ENCODE results near the gene TADA2B.

The TADA2B gene

DNA sequence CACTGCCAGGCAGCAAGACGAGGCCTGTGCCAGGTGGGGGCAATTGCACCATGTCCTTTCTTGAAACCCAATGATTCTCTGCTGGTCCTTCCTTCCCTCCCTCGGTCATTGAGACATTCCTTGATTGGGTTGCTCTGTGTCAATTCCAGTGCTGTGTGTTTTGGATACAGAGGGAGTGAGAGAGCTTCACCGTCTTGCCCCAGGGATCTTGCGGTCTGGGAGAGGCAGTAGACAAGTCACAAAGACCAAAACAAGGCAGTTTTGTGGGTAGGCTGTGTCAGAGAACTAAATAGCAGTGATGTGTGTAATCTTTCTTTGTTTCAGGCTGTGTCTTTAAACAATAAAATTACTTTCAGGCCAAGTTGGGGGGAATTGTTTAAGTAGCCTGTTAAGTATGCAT lies 38.8 kb upstream of the TADA2B start:
- FAIRE-seq: no peak

DNA sequence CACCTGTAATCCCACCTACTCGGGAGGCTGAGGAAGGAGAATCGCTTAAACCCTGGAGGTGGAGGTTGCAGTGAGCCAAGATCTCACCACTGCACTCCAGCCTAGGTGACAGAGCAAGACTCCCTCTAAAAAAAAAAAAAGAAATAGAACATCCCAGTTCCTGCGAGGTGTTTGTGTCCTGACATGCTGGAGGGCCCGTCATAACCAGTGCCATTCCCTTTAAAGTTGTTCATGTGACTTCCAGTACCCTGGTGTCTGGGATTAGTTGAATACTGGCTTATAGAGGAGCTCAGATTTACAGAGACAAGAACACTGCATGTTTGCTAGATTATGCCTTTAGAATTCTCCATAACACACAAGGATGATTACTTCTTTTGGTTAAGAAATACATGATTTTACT lies 37.6 kb upstream of the TADA2B start:
- TF ChIP-seq POU2F2 (IDR thresholded peaks at IDR 0.05; ENCODE audit: low read depth, low read length) (no peak), PAX5 (IDR thresholded peaks at IDR 0.05; ENCODE audit: insufficient read depth, low read length, severe bottlenecking) (no peak), POLR2AphosphoS5 (IDR thresholded peaks at IDR 0.05; ENCODE audit: low read depth, low read length) (no peak), SPI1 (IDR thresholded peaks at IDR 0.05; ENCODE audit: low read depth, low read length) (no peak), TAF1 (IDR thresholded peaks at IDR 0.05; ENCODE audit: low read depth, low read length) (no peak), POLR2A (IDR thresholded peaks at IDR 0.05; ENCODE audit: low read depth, low read length) (no peak)
- FAIRE-seq: no peak
- no peak for DNase-seq (ENCODE audit: insufficient read length, low spot score)

More for the DNA sequence above, 38.8 kb upstream of the TADA2B start:
- DNase-seq (ENCODE audit: insufficient read length, low spot score): no peak
- TF ChIP-seq POU2F2 (IDR thresholded peaks at IDR 0.05; ENCODE audit: low read depth, low read length): no peak
- TF ChIP-seq POLR2AphosphoS5 (IDR thresholded peaks at IDR 0.05; ENCODE audit: low read depth, low read length): no peak
- no peak for TF ChIP-seq TAF1 (IDR thresholded peaks at IDR 0.05; ENCODE audit: low read depth, low read length)

DNA sequence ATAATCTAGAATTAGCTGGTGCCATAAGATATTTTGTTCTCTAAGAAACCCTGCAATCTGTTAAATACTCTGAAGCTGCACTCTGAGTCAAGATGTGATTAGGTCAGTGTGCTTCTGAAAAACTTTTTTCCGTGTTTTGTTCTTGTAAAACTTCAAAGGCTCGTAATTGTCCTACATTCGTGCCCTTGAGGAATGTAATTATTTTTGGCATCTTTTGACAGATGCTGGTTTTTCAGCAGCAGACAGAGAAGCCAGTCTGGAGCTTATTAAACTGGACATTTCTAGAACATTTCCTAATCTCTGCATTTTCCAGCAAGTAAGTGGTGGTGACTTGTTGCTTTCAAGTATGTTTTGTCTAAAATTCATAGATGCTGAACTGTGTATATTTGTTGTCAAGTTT lies 36.8 kb upstream of the TADA2B start:
- TF ChIP-seq POLR2A (IDR thresholded peaks at IDR 0.05; ENCODE audit: low read depth, low read length) (no peak), TAF1 (IDR thresholded peaks at IDR 0.05; ENCODE audit: low read depth, low read length) (no peak), POLR2AphosphoS5 (IDR thresholded peaks at IDR 0.05; ENCODE audit: low read depth, low read length) (no peak), POU2F2 (IDR thresholded peaks at IDR 0.05; ENCODE audit: low read depth, low read length) (no peak), SPI1 (IDR thresholded peaks at IDR 0.05; ENCODE audit: low read depth, low read length) (no peak), PAX5 (IDR thresholded peaks at IDR 0.05; ENCODE audit: insufficient read depth, low read length, severe bottlenecking) (no peak)
- no peak for FAIRE-seq
- no peak for DNase-seq (ENCODE audit: insufficient read length, low spot score)

DNA sequence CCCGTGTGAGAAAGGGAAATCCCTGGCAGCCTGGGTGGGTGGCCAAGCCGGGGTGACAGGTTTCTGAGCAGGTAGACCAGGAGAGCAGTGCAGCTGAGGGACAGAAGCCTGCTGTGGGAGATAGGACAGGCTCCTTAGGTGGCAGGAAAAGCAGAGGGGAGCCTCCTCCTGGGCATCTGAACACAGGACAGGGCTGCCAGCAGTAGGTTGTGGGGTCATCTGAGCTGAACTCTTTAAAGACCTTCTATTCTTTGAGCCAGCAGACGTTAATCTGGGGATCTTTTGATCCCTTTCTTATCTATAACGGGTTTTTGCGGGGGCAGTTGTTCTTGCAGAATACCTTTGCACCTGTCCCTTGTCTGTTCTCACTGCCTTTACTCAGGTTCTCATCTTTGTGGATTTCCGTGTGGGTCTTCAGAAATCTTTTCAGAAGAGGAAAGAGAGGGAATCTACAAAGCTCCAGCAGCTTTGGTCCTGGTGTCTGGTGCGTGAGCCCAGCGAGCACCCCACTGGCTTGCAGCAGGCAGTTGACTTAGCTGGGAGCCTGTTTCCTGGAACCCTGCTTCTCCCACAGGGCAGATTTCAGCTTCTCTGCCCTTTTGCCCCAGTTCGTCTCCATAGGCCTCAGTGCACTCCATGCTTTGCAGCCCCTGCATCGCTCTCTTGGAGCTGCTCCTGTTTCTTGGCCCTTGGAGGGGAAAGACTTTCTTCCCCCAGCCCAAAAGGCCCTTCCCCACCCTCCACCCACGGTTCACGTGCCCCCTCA lies 35.8 kb upstream of the TADA2B start:
- TF ChIP-seq POLR2AphosphoS5 (IDR thresholded peaks at IDR 0.05; ENCODE audit: low read depth, low read length) (no peak), TAF1 (IDR thresholded peaks at IDR 0.05; ENCODE audit: low read depth, low read length) (no peak), POLR2A (IDR thresholded peaks at IDR 0.05; ENCODE audit: low read depth, low read length) (no peak), SPI1 (IDR thresholded peaks at IDR 0.05; ENCODE audit: low read depth, low read length) (no peak), POU2F2 (IDR thresholded peaks at IDR 0.05; ENCODE audit: low read depth, low read length) (no peak), PAX5 (IDR thresholded peaks at IDR 0.05; ENCODE audit: insufficient read depth, low read length, severe bottlenecking) (no peak)
- no peak for DNase-seq (ENCODE audit: insufficient read length, low spot score)

DNA sequence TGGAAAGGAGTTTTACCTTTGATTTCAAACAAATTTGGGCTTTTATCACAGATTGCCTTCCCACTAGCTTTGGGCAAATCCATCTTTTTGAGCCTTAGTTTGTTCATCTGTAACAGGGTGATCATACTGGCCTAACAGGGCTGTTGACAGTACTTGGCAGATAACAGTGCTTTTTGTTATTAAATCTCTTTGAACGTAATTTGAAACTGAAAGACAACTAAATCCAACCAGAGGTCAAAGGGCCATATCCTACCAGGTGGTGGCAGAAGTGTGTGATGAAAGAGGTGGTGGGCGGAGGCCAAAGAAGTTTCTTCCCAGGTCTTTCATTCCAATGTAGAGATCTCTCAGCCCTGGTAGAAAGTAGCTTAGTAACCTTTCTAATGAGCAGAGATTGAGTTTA lies 35.2 kb upstream of the TADA2B start:
- no peak for TF ChIP-seq SPI1 (IDR thresholded peaks at IDR 0.05; ENCODE audit: low read depth, low read length)
- no peak for TF ChIP-seq PAX5 (IDR thresholded peaks at IDR 0.05; ENCODE audit: insufficient read depth, low read length, severe bottlenecking)
- no peak for TF ChIP-seq POU2F2 (IDR thresholded peaks at IDR 0.05; ENCODE audit: low read depth, low read length)
- no peak for TF ChIP-seq TAF1 (IDR thresholded peaks at IDR 0.05; ENCODE audit: low read depth, low read length)
- no peak for TF ChIP-seq POLR2AphosphoS5 (IDR thresholded peaks at IDR 0.05; ENCODE audit: low read depth, low read length)
- no peak for TF ChIP-seq POLR2A (IDR thresholded peaks at IDR 0.05; ENCODE audit: low read depth, low read length)
- FAIRE-seq (peak; percentile 51), DNase-seq (ENCODE audit: insufficient read length, low spot score) (no peak)

More for the DNA sequence above, 35.8 kb upstream of the TADA2B start:
- FAIRE-seq: no peak

DNA sequence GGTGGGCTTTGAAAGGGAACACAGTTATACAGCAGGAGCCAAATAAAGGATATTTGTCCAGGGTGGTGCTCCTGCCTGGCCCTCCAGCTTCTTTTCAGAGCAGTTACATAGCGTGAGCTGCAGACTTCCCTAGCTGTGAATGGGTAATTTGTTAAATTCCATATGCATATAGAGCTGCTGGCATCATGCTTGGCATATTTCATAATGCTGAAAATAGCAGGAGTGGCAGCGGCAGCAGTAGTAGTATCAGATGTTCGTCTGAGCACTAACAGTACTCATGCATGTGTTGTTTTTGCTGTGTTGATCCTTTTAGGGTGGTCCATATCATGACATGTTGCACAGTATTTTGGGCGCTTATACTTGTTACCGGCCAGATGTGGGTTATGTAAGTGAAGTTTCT lies 33.6 kb upstream of the TADA2B start:
- DNase-seq (ENCODE audit: insufficient read length, low spot score) (no peak), FAIRE-seq (no peak)
- no peak for TF ChIP-seq TAF1 (IDR thresholded peaks at IDR 0.05; ENCODE audit: low read depth, low read length)
- no peak for TF ChIP-seq SPI1 (IDR thresholded peaks at IDR 0.05; ENCODE audit: low read depth, low read length)
- no peak for TF ChIP-seq POLR2AphosphoS5 (IDR thresholded peaks at IDR 0.05; ENCODE audit: low read depth, low read length)
- no peak for TF ChIP-seq POLR2A (IDR thresholded peaks at IDR 0.05; ENCODE audit: low read depth, low read length)
- TF ChIP-seq PAX5 (IDR thresholded peaks at IDR 0.05; ENCODE audit: insufficient read depth, low read length, severe bottlenecking): no peak
- TF ChIP-seq POU2F2 (IDR thresholded peaks at IDR 0.05; ENCODE audit: low read depth, low read length): no peak

DNA sequence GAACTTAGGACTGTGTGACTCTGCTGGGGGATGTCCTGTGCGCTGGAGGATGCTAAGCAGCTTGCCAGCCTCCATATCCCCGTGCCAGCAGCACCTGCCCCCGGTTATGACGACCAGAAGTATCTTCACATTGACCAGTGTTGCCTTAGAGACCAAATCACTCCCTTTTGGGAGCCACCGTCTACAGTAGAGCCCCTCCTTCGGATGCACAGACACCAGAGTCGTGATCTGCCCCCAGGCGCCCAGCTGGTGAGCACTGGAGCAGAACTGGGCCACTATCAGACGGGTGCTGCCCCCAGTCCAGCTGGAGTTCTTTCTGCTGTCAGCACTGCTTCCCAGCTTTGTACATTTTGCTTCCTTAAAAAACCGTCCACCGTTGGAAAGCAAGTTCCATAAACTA lies 30.0 kb upstream of the TADA2B start:
- no peak for FAIRE-seq
- no peak for TF ChIP-seq TAF1 (IDR thresholded peaks at IDR 0.05; ENCODE audit: low read depth, low read length)
- TF ChIP-seq POLR2A (IDR thresholded peaks at IDR 0.05; ENCODE audit: low read depth, low read length): no peak
- TF ChIP-seq POU2F2 (IDR thresholded peaks at IDR 0.05; ENCODE audit: low read depth, low read length): no peak
- TF ChIP-seq POLR2AphosphoS5 (IDR thresholded peaks at IDR 0.05; ENCODE audit: low read depth, low read length): no peak
- no peak for TF ChIP-seq PAX5 (IDR thresholded peaks at IDR 0.05; ENCODE audit: insufficient read depth, low read length, severe bottlenecking)
- no peak for TF ChIP-seq SPI1 (IDR thresholded peaks at IDR 0.05; ENCODE audit: low read depth, low read length)

DNA sequence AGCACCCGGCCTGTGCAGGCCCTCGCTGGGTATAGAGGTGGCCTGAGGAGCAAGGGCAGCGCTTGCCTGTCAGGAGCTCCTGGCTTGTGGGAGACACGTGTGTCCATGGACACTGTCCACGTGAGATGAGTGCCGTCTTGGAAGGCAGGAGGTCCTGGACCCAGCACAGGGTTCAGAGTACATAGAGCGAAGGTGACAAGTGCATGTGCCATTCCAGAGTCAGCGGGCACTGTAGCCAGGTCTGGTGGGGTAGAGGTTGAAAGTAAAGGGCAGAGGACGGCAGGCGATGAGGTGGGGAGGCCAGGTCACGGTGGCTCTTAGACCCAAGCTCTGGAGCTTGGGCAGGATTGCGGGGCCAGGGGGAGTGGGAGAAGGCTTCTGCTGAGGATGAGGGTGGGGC lies 28.4 kb upstream of the TADA2B start:
- no peak for FAIRE-seq
- no peak for DNase-seq (ENCODE audit: insufficient read length, low spot score)

More for the DNA sequence above, 30.0 kb upstream of the TADA2B start:
- no peak for DNase-seq (ENCODE audit: insufficient read length, low spot score)

DNA sequence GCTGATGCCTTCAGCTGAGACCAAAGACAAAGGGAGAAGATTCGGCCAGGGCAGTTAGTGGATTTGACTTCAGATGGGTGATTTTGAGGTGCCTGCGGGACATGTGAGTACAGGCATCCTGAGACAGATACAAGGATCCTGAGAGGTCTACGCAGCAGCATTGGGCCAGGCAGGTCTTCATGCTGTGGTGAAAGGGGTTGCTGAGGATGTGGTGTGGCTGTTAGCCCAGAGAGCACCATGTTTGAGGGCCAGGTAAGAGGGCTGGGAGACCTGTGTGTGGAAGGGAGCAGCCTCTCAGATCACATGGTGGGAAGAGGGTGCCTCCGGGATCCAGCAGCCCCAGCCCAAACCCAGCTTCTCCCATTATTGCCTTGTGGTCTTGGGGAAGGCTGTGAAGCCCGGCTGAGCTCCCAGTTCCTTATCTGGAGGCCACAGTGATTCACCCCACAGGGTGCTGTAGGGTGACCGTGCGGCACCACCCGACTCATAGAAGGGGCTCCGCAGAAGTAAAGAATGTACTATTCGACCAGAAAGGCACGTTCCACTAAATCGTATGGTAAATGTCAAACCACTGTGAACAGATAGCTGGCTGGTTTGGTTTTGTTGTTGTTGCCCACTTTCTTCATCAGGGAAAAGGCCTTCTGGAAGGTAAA lies 27.7 kb upstream of the TADA2B start:
- TF ChIP-seq POU2F2 (IDR thresholded peaks at IDR 0.05; ENCODE audit: low read depth, low read length) (no peak), TAF1 (IDR thresholded peaks at IDR 0.05; ENCODE audit: low read depth, low read length) (no peak), POLR2AphosphoS5 (IDR thresholded peaks at IDR 0.05; ENCODE audit: low read depth, low read length) (no peak), POLR2A (IDR thresholded peaks at IDR 0.05; ENCODE audit: low read depth, low read length) (no peak), PAX5 (IDR thresholded peaks at IDR 0.05; ENCODE audit: insufficient read depth, low read length, severe bottlenecking) (no peak)
- DNase-seq (ENCODE audit: insufficient read length, low spot score): no peak
- FAIRE-seq: no peak

More for the DNA sequence above, 28.4 kb upstream of the TADA2B start:
- no peak for TF ChIP-seq POLR2AphosphoS5 (IDR thresholded peaks at IDR 0.05; ENCODE audit: low read depth, low read length)
- no peak for TF ChIP-seq PAX5 (IDR thresholded peaks at IDR 0.05; ENCODE audit: insufficient read depth, low read length, severe bottlenecking)
- no peak for TF ChIP-seq SPI1 (IDR thresholded peaks at IDR 0.05; ENCODE audit: low read depth, low read length)
- no peak for TF ChIP-seq TAF1 (IDR thresholded peaks at IDR 0.05; ENCODE audit: low read depth, low read length)
- no peak for TF ChIP-seq POLR2A (IDR thresholded peaks at IDR 0.05; ENCODE audit: low read depth, low read length)
- TF ChIP-seq POU2F2 (IDR thresholded peaks at IDR 0.05; ENCODE audit: low read depth, low read length): no peak
